ENCODE results near the gene OR6T1.

OR6T1 gene, protein sequence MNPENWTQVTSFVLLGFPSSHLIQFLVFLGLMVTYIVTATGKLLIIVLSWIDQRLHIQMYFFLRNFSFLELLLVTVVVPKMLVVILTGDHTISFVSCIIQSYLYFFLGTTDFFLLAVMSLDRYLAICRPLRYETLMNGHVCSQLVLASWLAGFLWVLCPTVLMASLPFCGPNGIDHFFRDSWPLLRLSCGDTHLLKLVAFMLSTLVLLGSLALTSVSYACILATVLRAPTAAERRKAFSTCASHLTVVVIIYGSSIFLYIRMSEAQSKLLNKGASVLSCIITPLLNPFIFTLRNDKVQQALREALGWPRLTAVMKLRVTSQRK

DNA sequence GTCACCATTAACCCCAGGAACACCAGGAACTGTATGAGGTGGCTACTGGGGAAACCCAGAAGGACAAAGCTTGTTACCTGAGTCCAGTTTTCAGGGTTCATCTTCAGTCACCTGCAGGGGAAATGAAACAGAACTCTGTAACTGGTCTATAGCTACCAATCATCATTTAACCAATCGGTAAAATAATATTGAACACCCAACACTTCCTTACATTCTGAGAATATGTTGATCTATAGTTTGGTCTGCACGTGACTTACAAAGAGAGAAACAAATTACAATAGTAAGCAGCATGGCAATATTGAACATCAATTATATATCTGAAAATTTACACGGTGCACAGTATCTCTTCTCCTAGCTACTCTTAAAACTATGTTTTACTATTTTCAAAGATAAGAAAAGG lies at the start of gene OR6T1:
Gene OR6T1 (minus strand): TSS at position 101 of the 400 bp plus-strand sequence. CDS start 0 bp downstream, at position 101.
- no peak for DNase-seq

DNA sequence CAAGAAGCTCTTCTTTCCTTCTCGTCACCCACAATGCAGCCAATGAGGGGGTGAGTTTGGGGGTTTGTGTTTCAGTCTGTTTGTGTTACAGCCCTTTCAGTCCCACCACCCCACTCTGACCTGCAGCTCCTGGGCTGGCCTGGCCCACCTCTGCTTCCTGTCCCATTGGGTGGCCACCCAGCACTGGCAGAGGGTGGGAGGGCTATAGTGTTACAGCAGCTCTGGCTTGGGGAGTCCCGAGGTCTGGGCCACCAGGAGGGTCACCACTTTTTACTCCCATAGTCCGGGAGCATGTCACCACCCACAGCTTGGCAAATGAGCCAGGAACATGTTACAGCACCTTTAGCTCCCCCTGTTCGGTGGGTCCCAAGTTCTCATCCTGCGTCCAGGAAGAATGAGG lies 35.7 kb upstream of the OR6T1 start:
- DNase-seq, result no peak

DNA sequence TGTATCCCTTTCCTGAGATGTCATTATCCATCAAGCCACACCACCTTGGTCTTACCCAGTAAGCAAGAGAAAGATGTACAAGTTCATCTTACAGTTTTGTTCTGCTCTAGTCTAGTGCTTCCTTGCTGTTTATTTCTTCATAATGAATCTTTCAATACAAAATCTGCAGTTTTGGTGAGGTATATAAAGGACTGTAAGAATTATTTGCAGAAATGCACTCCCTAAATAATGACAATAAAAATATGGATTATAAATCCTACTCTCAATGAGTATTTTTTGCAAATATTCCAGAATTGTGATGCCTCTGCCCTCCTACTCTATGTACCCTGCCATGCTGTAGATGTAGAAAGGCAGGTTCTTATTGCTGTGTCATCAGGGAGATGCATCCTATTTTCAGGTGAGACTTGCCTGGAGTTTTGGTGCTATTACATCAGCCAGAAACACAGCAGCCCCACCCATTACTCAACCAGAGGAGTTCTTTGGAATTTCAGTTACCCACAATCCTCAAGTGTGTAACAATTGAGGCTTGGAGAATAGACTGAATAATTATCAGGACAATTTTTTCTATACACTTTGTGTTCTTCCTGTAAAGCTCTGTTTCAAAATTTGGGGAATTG lies 34.2 kb upstream of the OR6T1 start, which contains the start of gene OR10S1:
Gene OR10S1 (minus strand): TSS at position 51 of the 617 bp plus-strand sequence. CDS start 117 bp downstream, outside the sequence.
- DNase-seq, result no peak

DNA sequence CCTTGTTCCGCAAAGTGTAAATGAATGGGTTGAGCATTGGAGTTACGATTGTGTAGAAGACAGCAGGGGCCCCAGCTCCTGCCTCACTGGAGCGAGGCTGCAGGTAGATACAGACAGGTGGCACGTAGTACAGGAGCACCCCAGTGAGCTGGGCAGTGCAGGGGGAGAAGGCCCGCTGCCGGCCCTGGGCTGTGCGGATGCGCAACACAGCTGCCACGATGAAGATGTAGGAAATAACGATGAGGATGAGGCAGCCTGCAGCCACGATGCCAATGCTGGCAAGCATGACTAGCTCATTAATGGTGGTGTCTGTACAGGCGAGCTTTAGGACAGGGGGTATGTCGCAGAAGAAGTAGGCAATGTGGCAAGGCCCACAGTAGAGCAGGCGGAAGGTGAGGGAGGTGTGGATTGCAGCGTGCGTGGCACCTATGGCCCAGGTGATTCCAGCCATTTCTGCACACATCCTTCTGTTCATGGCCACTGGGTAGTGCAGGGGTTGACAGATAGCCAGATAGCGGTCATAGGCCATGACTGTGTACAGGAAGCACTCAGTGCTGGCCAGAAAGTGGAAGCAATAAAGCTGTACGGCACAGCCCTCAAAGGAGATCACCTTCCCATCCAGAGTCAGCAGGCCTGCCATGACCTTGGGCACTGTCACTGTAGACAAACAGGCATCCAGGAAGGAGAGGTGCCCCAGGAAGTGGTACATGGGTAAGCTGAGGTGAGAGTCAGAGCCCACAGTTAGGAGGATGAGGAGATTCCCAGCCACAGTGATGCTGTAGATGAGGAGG lies 33.3 kb upstream of the OR6T1 start:
- DNase-seq, result no peak

DNA sequence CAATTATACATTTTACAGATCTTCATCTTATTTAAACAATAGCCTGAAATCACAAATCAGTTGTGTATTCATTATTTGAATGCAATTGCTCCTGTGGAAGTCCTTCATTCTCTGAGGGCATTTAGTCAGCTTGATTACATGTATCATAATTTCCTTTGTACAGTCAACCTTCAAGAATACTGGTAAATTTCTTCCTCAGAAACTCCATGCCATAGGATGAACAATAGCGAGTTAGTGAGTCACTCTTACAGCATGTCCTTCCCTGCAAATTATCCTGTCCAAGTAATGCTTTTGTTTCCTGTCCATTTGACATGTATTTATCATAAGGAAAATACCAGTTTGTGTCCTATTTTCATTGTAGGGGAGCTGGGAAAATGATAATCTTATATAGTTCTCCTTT lies 30.2 kb upstream of the OR6T1 start:
- DNase-seq, result no peak

DNA sequence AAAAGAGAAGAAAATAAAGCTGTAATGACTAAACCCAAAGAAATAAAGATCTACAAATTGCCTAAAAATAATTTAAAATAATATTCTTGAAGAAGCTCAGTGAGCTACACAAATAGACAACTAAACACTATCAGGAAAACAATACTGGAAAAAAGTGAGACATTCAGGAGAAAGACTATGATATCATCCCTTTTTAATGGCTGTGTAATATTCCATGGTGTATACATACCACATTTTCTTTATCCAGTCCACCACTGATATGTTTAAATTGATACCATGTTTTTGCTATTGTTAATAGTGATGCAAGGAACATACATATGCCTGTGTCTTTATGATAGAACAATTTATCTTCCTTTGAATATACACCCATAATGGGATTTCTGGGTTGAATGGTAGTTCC lies 13.1 kb upstream of the OR6T1 start:
- DNase-seq, result no peak

DNA sequence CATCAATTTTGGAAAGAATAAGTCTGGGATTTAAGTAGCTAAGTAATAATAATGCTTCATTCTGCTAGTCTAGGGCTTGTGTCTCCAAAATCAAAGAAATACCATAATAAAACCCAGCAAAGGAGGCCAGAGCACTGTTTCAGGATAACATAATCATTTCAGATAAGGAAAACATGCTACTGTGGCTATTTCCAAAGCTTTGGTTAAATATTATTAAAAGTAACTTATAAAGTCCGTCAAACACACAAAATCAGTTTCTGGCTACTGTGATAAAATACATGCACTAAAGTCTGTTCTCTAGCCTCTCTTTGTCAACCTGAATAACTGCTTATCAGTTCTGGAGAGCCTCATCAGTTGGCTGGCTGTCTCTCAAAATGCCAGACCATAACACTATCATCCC lies 1.5 kb upstream of the OR6T1 start:
- DNase-seq, result no peak

DNA sequence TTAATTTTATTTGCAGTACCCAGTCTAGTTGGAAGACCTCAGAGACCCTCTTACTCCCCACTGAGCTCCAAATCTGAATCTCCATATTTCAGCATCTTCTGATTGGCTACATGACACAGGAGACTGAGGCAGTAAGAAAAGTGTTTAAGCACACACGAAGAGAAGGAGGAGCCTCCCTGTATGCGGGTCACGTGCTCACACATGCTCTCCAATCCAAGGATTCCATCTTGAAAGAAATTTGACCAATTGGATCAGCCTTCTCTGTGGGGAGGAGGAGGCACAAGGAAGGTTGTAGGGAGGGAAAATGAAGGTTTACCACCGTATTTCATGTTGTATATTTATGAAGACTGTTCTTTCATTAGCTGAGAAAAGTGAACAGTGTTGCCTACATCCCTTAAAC lies 1.2 kb downstream of the OR6T1 start:
- DNase-seq, result no peak

DNA sequence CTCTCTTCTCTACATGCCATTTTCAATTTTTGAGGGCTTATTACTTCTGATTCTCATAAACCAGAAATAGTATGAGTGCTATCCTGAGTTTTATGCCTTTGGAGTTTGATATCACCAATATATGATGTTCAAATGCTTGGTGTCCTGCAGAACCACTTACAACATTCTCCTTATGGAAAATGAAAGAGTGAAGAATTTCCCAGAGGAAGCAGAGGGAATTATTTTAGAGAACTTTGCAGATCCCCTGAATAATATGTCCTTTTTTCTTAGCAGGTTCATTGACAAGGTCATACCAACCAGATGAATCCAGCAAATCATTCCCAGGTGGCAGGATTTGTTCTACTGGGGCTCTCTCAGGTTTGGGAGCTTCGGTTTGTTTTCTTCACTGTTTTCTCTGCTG lies 4.3 kb downstream of the OR6T1 start, which contains the start of gene OR4D5:
Gene OR4D5 (plus strand): TSS at position 301 of the 400 bp plus-strand sequence. CDS start 0 bp downstream, at position 301.
- DNase-seq, result no peak

DNA sequence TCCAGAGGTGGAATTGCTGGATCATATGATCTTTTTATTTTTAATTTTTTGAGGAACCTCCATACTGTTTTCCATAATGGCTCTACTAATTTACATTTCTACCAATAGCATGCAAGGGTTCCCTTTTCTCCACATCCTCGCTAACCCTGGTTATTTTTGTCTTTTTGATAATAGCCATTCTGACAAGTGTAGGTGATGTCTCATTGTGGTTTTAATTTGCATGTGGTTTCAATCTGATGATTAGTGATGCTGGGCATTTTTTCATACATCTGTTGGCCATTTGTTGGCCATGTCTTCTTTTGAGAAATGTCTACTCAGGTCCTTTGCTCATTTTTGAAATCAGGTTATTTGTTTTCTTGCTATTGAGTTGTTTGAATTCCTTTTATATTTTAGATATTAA lies 19.6 kb downstream of the OR6T1 start:
- DNase-seq, result no peak

DNA sequence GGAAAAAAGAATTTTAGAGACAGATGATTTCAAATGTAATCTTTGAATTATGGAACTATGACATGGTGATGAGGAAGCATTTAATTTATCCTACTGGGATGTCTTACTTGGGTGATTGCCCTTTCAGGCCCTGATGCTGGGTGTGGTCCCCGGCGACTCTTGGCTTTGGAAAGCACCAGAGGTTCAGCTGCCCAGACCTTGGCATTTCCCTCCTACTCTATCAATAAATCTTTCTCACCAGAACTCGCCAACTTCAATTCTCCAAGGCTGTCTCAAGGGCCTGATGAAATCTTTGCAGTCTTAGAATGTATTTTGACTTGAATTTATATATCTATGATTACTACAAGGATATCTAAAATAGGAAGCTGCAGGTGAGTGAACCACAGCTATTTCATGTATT lies 22.7 kb downstream of the OR6T1 start:
- no peak for DNase-seq

DNA sequence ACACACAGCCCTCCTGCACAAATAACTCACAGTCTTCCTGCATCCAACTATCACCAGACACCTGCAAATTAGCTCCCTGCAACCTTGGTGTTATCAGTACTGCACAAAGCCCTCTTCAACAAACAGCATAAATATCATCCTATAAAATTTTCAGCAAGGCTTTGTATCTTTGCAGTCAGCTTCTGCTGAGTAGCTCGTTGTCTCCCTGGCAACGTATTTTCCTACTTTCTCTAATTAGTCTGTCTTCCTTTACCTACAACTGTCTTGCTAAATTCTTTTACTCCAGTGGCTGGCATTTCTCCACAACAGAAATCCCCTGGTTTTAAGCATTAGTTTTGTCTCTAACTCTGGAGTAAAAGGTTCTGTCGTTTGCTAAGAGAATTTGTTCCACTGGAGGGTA lies 37.8 kb downstream of the OR6T1 start:
- DNase-seq, result no peak

DNA sequence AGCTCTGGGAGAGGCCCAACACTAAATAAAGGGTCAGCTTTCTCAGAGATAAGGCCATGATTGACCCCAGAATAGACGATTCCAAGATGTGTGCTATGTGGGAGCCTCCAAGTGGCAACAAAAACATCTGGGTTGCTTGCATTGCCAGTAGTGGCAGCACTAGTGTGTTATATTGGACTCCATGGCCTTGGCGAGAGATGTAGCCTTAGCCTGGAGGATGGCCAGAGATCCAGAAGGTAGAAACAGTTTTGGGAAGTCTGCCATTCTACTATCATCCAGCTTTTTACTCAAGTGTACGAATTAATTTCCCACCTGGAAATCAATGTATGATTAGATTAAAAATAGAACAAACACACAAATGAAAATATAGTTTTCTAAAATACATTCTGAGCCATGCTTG lies 38.7 kb downstream of the OR6T1 start:
- no peak for DNase-seq

DNA sequence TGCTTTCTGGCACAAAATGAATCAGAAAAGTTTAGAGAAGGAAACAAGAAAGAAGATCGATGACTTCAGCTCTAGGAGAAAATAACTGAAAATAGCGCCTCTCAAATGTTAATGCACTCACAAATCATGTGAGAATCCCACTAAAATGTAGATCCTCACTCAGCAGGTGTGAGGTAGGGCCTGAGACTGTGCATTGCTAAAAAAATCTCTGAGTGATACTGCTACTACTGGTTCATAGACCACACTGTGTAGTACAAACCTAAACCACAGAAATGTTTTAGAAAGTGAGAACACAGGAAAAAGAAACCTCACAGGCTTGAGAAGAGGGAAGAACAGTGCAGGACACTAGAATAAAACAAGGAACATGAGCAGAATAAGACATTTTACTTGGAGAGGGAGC lies 39.7 kb downstream of the OR6T1 start:
- no peak for DNase-seq

DNA sequence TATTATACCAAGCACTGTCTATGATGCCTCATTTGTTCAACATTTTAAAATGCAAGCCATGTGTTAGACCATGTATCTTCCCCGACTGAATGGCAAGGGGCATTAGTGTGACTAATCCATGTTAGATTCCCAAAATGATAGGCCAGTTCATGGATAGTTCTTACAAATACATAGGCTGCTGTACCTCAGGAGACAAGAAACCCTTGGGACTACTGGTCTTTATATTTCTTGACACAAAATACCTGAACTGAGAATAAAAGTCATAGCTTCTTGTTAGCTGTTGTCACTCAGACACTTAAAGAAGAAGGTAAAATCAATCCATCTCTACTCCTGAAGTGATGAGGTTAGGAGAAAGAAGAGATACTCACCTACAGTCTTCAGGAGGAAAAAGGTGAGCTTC lies 41.8 kb downstream of the OR6T1 start, which contains the start of gene OR8D4:
Gene OR8D4 (plus strand): TSS at position 301 of the 400 bp plus-strand sequence. CDS start 4,265 bp downstream, outside the sequence.
- no peak for DNase-seq

DNA sequence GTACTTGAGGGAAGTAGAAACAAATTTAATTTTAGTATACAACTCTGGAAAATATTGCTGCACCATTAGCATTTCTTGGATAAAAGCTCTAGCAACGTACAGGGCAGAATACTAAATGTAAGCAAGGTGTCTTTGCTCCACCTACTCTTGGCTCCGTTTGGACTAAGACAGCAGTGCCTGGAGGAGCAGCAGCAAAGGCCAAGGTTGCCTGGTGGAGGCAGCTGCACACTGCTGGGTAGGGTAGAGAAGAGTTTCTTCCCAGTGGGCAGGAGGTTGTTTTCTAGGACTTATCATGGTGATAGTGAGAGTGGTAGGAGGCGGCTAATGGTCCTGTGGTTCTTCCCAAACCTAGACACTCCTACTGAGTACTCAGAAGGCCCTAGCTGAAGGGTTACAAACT lies 43.8 kb downstream of the OR6T1 start:
- DNase-seq, result no peak

Measured in NCI-H1436 treated with DMSO at 0.1 percent for 48 hours (cell line).